ENCODE measurements around the gene HIF3A.
"Not testable (repeated sequence)": the region's sequence is repeated elsewhere in the genome, so short reads cannot be mapped to it uniquely, and the experiment has no call there.

The HIF3A gene

GRCh38 chr19:46291829-46292228, 5.0 kb upstream of the HIF3A start:
- DNase-seq (ENCODE audit: low spot score) (no peak), FAIRE-seq (no peak)

- FAIRE-seq (no peak), DNase-seq (ENCODE audit: low spot score) (no peak)
Measured at GRCh38 chr19:46294494-46294893, 2.3 kb upstream of the HIF3A start.

- DNase-seq (ENCODE audit: low spot score) (no peak), FAIRE-seq (no peak)
Measured at GRCh38 chr19:46295401-46296201, 1.2 kb upstream of the HIF3A start.

- FAIRE-seq (no peak), DNase-seq (ENCODE audit: low spot score) (no peak)
Measured at GRCh38 chr19:46296202-46296480, 701 bp upstream of the HIF3A start.

DNA sequence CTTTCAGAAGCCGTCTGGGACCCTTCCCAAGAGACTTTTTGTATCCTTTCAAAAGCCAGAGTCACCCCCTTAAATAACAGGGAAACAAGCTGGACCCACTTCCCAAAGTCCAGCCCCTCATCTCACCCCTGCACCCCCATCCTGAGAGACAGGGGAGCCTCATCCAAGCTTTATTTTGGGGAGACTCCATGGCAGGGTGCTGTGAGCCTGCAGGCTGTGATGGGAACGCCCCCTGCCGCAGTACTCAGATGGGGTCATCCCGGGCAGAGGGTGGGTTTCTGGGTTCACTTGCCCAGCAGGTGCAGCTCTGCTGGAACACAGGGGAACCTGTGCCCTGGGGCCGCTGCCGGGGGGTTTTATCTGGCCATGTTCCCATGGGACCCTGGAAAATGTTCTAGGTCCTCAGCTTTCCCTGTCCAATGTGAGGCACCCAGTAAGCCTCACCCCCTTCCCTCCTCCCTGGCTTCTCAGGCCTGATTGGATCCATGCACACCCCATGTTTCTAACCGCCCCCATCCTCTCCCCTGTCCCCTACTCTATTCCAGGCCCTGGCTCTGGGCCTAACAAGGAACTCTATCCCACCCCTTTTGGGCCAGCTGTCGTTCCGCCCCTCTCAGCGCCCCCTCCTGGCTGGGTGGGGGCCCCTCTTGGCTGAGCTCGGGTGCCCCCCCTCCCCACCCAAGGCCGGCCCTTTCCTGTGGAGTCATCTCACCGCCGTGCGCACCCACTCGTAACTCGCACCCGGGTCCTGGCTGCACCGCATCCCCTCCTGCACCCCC, 1.0 kb downstream of the HIF3A start:
- no peak for FAIRE-seq
- no peak for DNase-seq (ENCODE audit: low spot score)

DNA sequence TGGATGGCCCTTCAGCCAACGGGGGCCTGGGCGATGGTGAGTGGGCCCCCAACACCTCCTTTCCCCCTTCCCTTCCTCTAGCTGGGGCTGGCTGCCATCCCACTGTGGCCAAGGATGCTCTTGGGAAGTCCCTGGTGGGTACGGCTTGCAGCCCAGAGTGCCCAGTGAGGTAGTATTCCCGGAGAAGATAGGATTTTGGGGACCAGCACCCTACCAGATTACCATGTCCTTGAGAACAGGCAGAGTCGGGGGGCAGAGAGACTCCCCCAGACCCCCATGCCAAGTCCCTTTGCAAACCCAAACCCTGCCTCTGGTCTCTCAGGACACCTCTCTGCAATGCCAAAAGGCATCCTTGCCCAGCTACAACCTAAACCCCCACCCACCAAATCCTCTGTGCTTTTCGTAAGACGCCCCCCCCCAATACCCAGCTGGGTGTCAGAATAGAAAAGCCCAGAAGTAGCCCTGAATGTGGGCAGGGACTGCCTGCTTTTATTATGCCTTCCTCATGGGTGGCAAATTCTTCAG, 1.7 kb downstream of the HIF3A start:
- no peak for FAIRE-seq
- DNase-seq (ENCODE audit: low spot score) = no peak

DNA sequence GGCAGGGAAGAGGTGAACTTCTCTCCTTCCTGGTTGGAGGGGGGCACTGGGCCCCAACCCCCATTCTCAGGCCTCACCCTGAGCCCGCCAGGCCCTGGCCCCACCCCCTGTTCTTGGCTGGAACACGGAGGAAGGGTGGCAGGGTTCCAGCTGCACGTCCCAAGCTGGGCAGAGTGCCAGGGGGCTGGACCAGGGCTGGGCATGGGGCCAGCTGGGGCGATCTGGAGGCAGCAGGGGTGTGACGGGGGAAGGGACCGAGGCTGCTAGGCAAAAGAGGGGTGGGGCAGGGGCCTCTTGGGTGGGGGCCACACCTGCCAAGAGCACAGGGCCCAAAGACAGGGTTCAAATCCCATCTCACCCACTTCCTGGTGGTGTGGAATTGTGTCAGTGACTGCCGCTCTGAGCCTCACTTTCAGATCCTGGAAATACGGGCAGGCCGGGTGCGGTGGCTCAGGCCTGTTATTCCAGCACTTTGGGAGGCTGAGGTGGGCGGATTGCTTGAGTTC, 2.2 kb downstream of the HIF3A start:
- no peak for FAIRE-seq

DNA sequence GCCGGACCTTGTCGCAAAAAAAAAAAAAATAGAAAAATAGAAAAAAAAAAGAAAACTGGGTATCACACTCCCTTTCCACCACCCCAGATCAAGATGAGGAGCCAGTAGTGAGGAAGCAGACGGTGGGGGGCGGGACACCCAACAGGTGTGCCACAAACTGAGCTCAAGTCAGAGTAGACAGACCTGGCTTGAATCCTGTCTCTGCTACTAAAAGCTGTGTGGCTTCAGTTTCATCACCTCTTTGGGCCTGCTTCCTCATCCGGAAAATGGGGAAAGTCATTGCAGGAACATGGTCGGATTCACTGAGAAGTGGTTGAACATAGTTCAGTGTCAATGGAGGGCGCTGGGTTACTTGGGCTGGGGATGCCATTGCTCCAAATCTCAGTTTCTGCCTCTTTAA, 2.9 kb downstream of the HIF3A start:
- no peak for FAIRE-seq
- DNase-seq (ENCODE audit: low spot score) = no peak

More for the DNA sequence above, 2.2 kb downstream of the HIF3A start:
- peak; percentile 41 for DNase-seq (ENCODE audit: low spot score)

GRCh38 chr19:46303322-46303690, 6.5 kb downstream of the HIF3A start:
- DNase-seq (ENCODE audit: low spot score) (no peak), FAIRE-seq (no peak)

DNA sequence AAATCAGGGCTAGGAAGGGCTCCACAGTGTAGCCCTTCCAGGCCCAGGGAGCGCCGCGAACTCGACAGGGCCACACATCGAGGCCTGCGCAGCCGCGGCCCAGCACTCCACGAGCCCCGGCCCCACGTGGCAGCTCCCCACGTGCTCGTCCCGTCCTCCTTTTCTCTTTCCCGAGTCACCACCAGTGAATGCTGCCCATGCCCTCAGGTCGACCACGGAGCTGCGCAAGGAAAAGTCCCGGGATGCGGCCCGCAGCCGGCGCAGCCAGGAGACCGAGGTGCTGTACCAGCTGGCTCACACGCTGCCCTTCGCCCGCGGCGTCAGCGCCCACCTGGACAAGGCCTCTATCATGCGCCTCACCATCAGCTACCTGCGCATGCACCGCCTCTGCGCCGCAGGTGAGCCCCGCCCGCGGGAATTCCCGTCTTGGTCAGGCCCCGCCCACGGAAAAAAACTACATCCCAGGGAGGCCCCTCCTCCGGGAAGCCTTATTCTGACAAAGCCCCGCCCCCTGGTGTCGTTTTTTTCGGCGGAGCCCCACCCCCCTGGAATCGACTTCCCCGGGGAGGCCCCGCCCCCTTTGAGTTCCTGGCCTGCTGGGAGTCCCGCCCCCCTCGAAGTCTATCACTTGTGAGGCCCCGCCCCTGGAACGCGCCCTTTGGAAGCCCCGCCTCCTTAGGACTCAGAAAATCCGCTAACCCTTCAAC, 7.0 kb downstream of the HIF3A start:
- no peak for FAIRE-seq
- DNase-seq (ENCODE audit: low spot score) = no peak

- DNase-seq (ENCODE audit: low spot score) = no peak
- no peak for FAIRE-seq
Measured at GRCh38 chr19:46306501-46306900, 9.7 kb downstream of the HIF3A start.

- DNase-seq (ENCODE audit: low spot score) = no peak
- no peak for FAIRE-seq
Measured at GRCh38 chr19:46308510-46308909, 11.7 kb downstream of the HIF3A start.

DNA sequence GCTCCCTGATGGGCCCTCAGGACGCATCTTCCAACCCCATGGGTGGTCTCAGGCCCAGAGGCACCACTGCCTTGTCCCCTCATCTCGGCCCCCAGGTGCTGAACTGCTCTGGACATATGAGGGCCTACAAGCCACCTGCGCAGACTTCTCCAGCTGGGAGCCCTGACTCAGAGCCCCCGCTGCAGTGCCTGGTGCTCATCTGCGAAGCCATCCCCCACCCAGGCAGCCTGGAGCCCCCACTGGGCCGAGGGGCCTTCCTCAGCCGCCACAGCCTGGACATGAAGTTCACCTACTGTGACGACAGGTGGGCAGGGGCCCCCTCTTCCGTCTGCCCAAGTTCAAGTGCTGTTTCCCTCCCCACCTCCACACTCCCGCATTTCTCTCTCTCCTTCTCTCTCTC, 12.2 kb downstream of the HIF3A start:
- no peak for FAIRE-seq

DNA sequence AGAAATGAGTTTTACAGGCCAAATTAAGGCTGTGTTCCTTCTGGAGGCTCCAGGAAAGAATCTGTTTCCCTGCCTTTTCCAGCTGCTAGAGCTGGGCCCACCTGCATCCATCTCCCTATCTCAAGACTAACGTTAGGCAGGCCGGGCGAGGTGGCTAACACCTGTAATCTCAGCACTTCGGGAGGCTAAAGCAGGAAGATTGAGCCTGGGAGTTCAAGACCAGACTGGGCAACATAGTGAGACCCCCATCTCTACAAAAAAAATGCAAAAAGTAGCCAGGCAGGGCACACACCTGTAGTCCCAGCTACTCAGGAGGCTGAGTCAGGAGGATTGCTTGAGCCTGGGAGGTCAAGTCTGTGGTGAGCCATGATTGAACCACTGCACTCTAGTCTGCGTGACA, 14.6 kb downstream of the HIF3A start:
- DNase-seq (ENCODE audit: low spot score) (no peak), FAIRE-seq (no peak)

More for the DNA sequence above, 12.2 kb downstream of the HIF3A start:
- DNase-seq (ENCODE audit: low spot score) = no peak

DNA sequence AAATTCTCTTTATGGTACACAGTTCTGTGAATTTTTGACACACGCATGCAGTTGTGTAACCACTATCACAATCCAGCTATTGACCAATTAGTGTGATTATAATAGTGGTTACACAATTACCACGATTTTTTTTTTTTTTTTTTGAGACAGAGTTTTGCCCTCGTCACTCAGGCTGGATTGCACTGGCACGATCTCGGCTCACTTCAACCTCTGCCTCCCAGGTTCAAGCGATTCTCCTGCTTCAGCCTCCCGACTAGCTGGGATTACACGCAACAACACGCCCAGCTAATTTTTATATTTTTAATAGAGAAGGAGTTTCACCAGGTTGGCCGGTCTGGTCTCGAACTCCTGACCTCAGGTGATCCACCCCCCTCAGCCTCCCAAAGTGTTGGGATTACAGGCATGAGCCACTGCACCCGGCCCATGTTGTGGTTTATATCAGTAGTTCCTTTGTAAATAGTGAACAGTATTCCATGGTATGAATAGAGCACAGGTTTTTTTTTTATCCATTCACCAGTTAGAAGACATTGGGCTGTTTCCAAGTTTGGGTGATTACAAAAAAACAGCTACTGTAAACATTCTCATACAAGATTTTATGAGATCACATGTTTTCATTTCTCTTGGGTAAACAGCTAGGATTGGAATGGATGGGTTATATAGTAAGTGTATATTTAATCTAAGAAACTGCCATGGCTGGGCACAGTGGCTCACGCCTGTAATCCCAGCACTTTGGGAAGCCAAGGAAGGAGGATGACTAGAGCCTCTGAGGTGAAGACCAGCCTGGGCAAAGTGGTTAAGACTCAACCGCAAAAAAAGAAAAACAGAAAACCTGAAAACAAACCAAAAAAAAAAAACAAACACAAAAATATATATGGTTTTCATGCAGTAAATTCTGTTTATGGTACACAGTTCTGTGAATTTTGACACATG, 17.0 kb downstream of the HIF3A start:
- not testable (repeated sequence) for DNase-seq (ENCODE audit: low spot score); FAIRE-seq

DNA sequence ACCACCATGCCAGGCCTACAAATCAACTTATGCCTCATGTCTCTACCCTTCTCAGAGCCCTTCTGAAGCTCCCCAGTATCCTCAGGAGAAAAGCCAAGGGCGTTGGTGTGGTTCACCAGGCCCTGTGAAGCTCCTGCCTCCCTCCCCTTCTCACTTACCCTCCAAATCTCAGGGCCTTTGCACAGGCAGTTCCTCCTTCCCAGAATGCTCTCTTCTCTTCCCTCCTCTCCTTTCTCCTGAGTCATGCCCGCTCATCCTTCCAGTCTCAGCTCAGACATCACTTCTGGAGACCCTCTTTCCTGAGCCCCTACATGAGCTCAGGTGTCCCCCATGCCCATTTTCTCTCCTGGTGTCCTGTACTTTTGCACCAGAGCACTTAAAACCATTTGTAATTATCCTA, 20.5 kb downstream of the HIF3A start:
- DNase-seq (ENCODE audit: low spot score) (no peak), FAIRE-seq (no peak)

- DNase-seq (ENCODE audit: low spot score) = no peak
- no peak for FAIRE-seq
Measured at GRCh38 chr19:46319613-46320012, 22.8 kb downstream of the HIF3A start.

GRCh38 chr19:46320559-46320958, 23.7 kb downstream of the HIF3A start:
- DNase-seq (ENCODE audit: low spot score) = no peak
- no peak for FAIRE-seq

GRCh38 chr19:46321653-46322052, 24.8 kb downstream of the HIF3A start:
- FAIRE-seq (no peak), DNase-seq (ENCODE audit: low spot score) (no peak)

DNA sequence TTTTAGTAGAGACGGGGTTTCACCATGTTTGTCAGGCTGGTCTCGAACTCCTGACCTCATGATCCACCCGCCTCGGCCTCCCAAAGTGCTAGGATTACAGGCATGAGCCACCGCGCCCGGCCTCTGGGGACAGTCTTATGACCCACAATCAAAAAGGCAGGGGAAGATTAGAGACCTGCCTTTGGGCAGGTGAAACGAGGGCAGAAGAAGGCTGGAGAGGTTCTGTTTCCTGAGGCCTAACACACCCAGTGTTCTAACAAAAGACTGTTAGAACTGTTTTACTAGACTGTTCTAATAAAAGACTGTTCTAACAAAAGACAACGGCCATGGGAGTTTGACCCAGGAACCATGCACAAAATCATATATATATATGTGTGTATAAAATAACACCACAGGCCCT, 26.4 kb downstream of the HIF3A start:
- not testable (repeated sequence) for FAIRE-seq; DNase-seq (ENCODE audit: low spot score)

GRCh38 chr19:46324277-46324676, 27.4 kb downstream of the HIF3A start:
- FAIRE-seq (no peak), DNase-seq (ENCODE audit: low spot score) (no peak)

Measured in RCC 7860 (cell line).